ENCODE data around the gene TBL3. TPM values are rescaled to one million over a fixed set of nuclear protein-coding genes. Genes with fewer than 3 reads are reported as not detected.

The TBL3 gene
- total RNA-seq, 1 experiment from 2014 or later = 73.4 TPM

DNA sequence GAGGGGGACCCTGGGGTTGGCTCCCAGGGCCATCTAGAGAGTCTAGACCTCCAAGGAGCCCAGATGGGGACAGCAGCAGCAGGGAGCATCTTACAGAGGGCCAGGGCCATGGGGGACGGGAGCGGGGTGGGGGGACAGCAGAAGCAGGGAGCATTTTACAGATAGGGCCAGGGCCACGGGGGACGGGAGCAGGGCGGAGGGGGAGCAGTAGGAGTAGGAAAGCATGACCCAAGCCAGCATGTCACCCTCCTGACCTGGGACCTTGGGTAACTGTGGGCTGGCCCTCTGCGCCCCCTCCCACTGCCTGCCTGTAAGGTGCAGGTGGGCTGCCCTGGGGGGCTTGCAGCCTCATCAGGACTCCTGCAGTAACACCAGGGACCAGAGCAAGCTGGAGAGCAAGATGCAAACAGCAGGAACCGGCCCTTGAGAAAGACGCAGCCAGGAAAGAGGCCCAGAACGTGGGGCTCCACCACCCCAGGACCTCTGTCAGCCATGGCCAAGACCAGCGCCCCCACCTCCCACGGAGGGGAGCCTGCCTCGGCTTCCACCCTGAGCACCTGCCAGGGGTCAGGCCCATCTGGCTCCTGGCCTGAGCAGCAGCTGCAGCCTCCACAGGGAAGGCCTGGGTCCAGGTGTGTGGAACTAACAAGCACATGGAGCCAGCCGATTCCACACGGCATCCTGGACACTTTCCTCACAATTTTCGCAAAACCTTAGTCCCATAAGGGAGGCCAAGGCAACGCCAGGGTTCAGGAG, 35.4 kb downstream of the TBL3 start:
- H3K27ac Mint-ChIP-seq = peak overlapping the region; percentile 65; the same call in 1 of the 2 replicates

DNA sequence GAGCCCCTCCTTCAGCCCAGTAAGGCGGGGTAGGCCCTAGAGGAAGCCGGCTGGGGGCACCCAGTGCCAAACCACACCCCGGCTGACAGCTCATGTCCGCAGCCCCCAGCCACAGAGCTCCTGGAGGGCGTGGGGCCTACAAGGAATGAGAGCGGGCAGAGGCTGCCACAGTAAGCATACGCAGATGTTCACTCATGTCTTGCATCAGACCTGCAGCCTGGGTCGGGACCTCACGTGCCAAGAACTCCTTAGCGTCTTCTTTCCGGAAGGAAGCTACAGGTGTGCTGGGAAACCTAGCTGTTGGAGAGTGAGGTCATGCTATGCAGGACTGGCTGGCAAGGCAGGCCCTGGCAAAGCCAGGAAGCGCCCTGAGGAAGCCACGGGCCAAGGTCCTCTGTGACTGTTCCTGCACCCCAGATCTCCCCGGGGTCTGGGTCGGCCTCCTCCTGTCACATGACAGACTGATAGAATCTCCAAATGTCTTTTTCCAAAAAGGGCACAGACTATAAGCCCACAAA, 36.2 kb downstream of the TBL3 start:
- Mint-ChIP-seq H3K9me3 (no peaks in the 10 kb centered on the region), H3K27ac (no peak overlapping the region), H3K36me3 (peaks cover 5% of the 10 kb centered on the region; the same call in 1 of the 2 replicates), H3K27me3 (ENCODE audit: low read depth) (no peaks in the 10 kb centered on the region), H3K4me3 (peak overlapping the region; percentile 71), H3K4me1 (peaks cover 39% of the 10 kb centered on the region)
- POLR2A ChIA-PET = no interaction called here
- CTCF ChIA-PET = interaction anchor here (0.7 to 1.8 kb wide), 3 partner anchors 9 to 82 kb away, joined by 3 to 6 read pairs (median 3); no protein-coding TSS in a partner anchor
- DNase-seq (ENCODE audit: low spot score) = no peak
- ATAC-seq = no peak
- TF ChIP-seq RELA (CRISPR knock-in tag; IDR thresholded peaks at IDR 0.05; ENCODE audit: borderline replicate concordance) = no peak
- no peak for TF ChIP-seq GTF2I (CRISPR knock-in tag; conservative IDR thresholded peaks at IDR 0.05)
- TF ChIP-seq, protein P1, sequence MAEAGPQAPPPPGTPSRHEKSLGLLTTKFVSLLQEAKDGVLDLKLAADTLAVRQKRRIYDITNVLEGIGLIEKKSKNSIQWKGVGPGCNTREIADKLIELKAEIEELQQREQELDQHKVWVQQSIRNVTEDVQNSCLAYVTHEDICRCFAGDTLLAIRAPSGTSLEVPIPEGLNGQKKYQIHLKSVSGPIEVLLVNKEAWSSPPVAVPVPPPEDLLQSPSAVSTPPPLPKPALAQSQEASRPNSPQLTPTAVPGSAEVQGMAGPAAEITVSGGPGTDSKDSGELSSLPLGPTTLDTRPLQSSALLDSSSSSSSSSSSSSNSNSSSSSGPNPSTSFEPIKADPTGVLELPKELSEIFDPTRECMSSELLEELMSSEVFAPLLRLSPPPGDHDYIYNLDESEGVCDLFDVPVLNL (CRISPR knock-in tag; IDR thresholded peaks at IDR 0.05; ENCODE audit: borderline replicate concordance, low read depth) = no peak
- TF ChIP-seq, protein P2, sequence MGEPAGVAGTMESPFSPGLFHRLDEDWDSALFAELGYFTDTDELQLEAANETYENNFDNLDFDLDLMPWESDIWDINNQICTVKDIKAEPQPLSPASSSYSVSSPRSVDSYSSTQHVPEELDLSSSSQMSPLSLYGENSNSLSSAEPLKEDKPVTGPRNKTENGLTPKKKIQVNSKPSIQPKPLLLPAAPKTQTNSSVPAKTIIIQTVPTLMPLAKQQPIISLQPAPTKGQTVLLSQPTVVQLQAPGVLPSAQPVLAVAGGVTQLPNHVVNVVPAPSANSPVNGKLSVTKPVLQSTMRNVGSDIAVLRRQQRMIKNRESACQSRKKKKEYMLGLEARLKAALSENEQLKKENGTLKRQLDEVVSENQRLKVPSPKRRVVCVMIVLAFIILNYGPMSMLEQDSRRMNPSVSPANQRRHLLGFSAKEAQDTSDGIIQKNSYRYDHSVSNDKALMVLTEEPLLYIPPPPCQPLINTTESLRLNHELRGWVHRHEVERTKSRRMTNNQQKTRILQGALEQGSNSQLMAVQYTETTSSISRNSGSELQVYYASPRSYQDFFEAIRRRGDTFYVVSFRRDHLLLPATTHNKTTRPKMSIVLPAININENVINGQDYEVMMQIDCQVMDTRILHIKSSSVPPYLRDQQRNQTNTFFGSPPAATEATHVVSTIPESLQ (CRISPR knock-in tag; IDR thresholded peaks at IDR 0.05) = no peak
- TF ChIP-seq ATF1 (CRISPR knock-in tag; IDR thresholded peaks at IDR 0.05) = no peak
- TF ChIP-seq, protein P3, sequence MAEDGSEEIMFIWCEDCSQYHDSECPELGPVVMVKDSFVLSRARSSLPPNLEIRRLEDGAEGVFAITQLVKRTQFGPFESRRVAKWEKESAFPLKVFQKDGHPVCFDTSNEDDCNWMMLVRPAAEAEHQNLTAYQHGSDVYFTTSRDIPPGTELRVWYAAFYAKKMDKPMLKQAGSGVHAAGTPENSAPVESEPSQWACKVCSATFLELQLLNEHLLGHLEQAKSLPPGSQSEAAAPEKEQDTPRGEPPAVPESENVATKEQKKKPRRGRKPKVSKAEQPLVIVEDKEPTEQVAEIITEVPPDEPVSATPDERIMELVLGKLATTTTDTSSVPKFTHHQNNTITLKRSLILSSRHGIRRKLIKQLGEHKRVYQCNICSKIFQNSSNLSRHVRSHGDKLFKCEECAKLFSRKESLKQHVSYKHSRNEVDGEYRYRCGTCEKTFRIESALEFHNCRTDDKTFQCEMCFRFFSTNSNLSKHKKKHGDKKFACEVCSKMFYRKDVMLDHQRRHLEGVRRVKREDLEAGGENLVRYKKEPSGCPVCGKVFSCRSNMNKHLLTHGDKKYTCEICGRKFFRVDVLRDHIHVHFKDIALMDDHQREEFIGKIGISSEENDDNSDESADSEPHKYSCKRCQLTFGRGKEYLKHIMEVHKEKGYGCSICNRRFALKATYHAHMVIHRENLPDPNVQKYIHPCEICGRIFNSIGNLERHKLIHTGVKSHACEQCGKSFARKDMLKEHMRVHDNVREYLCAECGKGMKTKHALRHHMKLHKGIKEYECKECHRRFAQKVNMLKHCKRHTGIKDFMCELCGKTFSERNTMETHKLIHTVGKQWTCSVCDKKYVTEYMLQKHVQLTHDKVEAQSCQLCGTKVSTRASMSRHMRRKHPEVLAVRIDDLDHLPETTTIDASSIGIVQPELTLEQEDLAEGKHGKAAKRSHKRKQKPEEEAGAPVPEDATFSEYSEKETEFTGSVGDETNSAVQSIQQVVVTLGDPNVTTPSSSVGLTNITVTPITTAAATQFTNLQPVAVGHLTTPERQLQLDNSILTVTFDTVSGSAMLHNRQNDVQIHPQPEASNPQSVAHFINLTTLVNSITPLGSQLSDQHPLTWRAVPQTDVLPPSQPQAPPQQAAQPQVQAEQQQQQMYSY (CRISPR knock-in tag; IDR thresholded peaks at IDR 0.05) = no peak
- TF ChIP-seq ZNF423 (CRISPR knock-in tag; IDR thresholded peaks at IDR 0.05) = no peak
- TF ChIP-seq, protein P4, sequence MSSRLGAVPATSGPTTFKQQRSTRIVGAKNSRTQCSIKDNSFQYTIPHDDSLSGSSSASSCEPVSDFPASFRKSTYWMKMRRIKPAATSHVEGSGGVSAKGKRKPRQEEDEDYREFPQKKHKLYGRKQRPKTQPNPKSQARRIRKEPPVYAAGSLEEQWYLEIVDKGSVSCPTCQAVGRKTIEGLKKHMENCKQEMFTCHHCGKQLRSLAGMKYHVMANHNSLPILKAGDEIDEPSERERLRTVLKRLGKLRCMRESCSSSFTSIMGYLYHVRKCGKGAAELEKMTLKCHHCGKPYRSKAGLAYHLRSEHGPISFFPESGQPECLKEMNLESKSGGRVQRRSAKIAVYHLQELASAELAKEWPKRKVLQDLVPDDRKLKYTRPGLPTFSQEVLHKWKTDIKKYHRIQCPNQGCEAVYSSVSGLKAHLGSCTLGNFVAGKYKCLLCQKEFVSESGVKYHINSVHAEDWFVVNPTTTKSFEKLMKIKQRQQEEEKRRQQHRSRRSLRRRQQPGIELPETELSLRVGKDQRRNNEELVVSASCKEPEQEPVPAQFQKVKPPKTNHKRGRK (CRISPR knock-in tag; IDR thresholded peaks at IDR 0.05; ENCODE audit: borderline replicate concordance) = no peak
- no peak for TF ChIP-seq ESRRA (CRISPR knock-in tag; IDR thresholded peaks at IDR 0.05; ENCODE audit: borderline replicate concordance)
- TF ChIP-seq, protein P5, sequence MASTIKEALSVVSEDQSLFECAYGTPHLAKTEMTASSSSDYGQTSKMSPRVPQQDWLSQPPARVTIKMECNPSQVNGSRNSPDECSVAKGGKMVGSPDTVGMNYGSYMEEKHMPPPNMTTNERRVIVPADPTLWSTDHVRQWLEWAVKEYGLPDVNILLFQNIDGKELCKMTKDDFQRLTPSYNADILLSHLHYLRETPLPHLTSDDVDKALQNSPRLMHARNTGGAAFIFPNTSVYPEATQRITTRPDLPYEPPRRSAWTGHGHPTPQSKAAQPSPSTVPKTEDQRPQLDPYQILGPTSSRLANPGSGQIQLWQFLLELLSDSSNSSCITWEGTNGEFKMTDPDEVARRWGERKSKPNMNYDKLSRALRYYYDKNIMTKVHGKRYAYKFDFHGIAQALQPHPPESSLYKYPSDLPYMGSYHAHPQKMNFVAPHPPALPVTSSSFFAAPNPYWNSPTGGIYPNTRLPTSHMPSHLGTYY (CRISPR knock-in tag; IDR thresholded peaks at IDR 0.05) = no peak
- no peak for TF ChIP-seq TEAD1 (CRISPR knock-in tag; IDR thresholded peaks at IDR 0.05)

More for the DNA sequence above, 35.4 kb downstream of the TBL3 start:
- H3K9me3 Mint-ChIP-seq = no peaks in the 10 kb centered on the region
- no peak for DNase-seq (ENCODE audit: low spot score)
- peaks cover 39% of the 10 kb centered on the region for H3K4me1 Mint-ChIP-seq
- POLR2A ChIA-PET = no interaction called here
- peak overlapping the region; percentile 71 for H3K4me3 Mint-ChIP-seq
- CTCF ChIA-PET = interaction anchor here (0.7 to 1.5 kb wide), 2 partner anchors 10 to 15 kb away, joined by 3 read pairs; no protein-coding TSS in a partner anchor
- H3K27me3 Mint-ChIP-seq (ENCODE audit: low read depth) = no peaks in the 10 kb centered on the region
- H3K36me3 Mint-ChIP-seq = peaks cover 9% of the 10 kb centered on the region
- TF ChIP-seq TP53 (CRISPR knock-in tag; IDR thresholded peaks at IDR 0.05) = no peak
- TF ChIP-seq, protein P6, sequence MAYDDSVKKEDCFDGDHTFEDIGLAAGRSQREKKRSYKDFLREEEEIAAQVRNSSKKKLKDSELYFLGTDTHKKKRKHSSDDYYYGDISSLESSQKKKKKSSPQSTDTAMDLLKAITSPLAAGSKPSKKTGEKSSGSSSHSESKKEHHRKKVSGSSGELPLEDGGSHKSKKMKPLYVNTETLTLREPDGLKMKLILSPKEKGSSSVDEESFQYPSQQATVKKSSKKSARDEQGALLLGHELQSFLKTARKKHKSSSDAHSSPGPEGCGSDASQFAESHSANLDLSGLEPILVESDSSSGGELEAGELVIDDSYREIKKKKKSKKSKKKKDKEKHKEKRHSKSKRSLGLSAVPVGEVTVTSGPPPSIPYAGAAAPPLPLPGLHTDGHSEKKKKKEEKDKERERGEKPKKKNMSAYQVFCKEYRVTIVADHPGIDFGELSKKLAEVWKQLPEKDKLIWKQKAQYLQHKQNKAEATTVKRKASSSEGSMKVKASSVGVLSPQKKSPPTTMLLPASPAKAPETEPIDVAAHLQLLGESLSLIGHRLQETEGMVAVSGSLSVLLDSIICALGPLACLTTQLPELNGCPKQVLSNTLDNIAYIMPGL (CRISPR knock-in tag; IDR thresholded peaks at IDR 0.05) = no peak
- TF ChIP-seq, protein P7, sequence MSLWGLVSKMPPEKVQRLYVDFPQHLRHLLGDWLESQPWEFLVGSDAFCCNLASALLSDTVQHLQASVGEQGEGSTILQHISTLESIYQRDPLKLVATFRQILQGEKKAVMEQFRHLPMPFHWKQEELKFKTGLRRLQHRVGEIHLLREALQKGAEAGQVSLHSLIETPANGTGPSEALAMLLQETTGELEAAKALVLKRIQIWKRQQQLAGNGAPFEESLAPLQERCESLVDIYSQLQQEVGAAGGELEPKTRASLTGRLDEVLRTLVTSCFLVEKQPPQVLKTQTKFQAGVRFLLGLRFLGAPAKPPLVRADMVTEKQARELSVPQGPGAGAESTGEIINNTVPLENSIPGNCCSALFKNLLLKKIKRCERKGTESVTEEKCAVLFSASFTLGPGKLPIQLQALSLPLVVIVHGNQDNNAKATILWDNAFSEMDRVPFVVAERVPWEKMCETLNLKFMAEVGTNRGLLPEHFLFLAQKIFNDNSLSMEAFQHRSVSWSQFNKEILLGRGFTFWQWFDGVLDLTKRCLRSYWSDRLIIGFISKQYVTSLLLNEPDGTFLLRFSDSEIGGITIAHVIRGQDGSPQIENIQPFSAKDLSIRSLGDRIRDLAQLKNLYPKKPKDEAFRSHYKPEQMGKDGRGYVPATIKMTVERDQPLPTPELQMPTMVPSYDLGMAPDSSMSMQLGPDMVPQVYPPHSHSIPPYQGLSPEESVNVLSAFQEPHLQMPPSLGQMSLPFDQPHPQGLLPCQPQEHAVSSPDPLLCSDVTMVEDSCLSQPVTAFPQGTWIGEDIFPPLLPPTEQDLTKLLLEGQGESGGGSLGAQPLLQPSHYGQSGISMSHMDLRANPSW (CRISPR knock-in tag; conservative IDR thresholded peaks at IDR 0.05; ENCODE audit: low read depth) = no peak
- TF ChIP-seq MYBL2 (CRISPR knock-in tag; IDR thresholded peaks at IDR 0.05) = no peak
- TF ChIP-seq, protein P8, sequence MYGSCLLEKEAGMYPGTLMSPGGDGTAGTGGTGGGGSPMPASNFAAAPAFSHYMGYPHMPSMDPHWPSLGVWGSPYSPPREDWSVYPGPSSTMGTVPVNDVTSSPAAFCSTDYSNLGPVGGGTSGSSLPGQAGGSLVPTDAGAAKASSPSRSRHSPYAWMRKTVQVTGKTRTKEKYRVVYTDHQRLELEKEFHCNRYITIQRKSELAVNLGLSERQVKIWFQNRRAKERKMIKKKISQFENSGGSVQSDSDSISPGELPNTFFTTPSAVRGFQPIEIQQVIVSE (CRISPR knock-in tag; IDR thresholded peaks at IDR 0.05; ENCODE audit: borderline replicate concordance) = no peak
- no peak for TF ChIP-seq OVOL2 (CRISPR knock-in tag; IDR thresholded peaks at IDR 0.05; ENCODE audit: borderline replicate concordance)
- ATAC-seq = no peak
